HG02870 (cell line): Measurements from ENCODE around the gene RHO.
"Not testable (repeated sequence)": the region's sequence is repeated elsewhere in the genome, so short reads cannot be mapped to it uniquely, and the experiment has no call there.

ENCODE experiments used
- ATAC-seq: cut with Tn5 transposase; IDR thresholded peaks from one replicate; pipeline ENCODE4 v1.9.1; 2021; ENCODE audit warnings: mild to moderate bottlenecking, moderate library complexity; ENCODE audit not compliant: unreplicated experiment

Gene RHO

GRCh38 chr3:129542747-129543146, 14.3 kb downstream of the RHO start:
- ATAC-seq, result no peak

- no peak for ATAC-seq
Observed at GRCh38 chr3:129543156-129543790, 14.8 kb downstream of the RHO start, which contains the start of gene H1-8. H1-8 (plus strand) TSS chr3:129543175; CDS start chr3:129543219, 44 bp downstream.

GRCh38 chr3:129543999-129544398, 15.6 kb downstream of the RHO start:
- no peak for ATAC-seq

- not testable (repeated sequence) for ATAC-seq
Observed at GRCh38 chr3:129545951-129546350, 17.5 kb downstream of the RHO start.

GRCh38 chr3:129547241-129547640, 18.8 kb downstream of the RHO start:
- ATAC-seq, result no peak

- ATAC-seq, result no peak
Observed at GRCh38 chr3:129548104-129548965, 19.9 kb downstream of the RHO start.

GRCh38 chr3:129549006-129549800, 20.8 kb downstream of the RHO start:
- no peak for ATAC-seq

GRCh38 chr3:129549805-129550204, 21.4 kb downstream of the RHO start:
- ATAC-seq, result no peak

GRCh38 chr3:129552287-129553050, 24.0 kb downstream of the RHO start:
- ATAC-seq, result no peak

GRCh38 chr3:129553171-129553570, 24.7 kb downstream of the RHO start:
- ATAC-seq, result no peak

GRCh38 chr3:129553719-129554118, 25.3 kb downstream of the RHO start:
- no peak for ATAC-seq

- ATAC-seq, result no peak
Observed at GRCh38 chr3:129554356-129555152, 26.1 kb downstream of the RHO start.

- ATAC-seq, result no peak
Observed at GRCh38 chr3:129555153-129555550, 26.7 kb downstream of the RHO start.

- no peak for ATAC-seq
Observed at GRCh38 chr3:129555616-129556357, 27.3 kb downstream of the RHO start.

- no peak for ATAC-seq
Observed at GRCh38 chr3:129556358-129556695, 27.9 kb downstream of the RHO start.

GRCh38 chr3:129556890-129557547, 28.6 kb downstream of the RHO start:
- ATAC-seq, result no peak

GRCh38 chr3:129557548-129557894, 29.1 kb downstream of the RHO start:
- ATAC-seq, result no peak

GRCh38 chr3:129558081-129558771, 29.8 kb downstream of the RHO start:
- no peak for ATAC-seq
